CD4-positive, alpha-beta memory T cell (primary cell): ENCODE data around the gene CLDN4. TPM values are rescaled to one million over a fixed set of nuclear protein-coding genes. Genes with fewer than 3 reads are reported as not detected.

Experiments
- CTCF ChIA-PET: fragments of 350-600 bp; sonication (Branson Sonifier 250); formaldehyde crosslinking; loops from one replicate; lab custom pipeline; 2021; ENCODE audit warnings: inconsistent platforms; ENCODE audit not compliant: partially characterized antibody; lab: Charles Lee
- POLR2A ChIA-PET: fragments of 350-600 bp; sonication (Branson Sonifier 250); formaldehyde crosslinking; loops from one replicate; lab custom pipeline; 2021; ENCODE audit not compliant: partially characterized antibody; lab: Charles Lee
- DNase-seq, 5 donors: peaks; one replicate each; pipeline versions ENCODE4 v3.0.0 to v3.0.0-alpha.2; 2020 to 2022; ENCODE audit warnings: mixed read lengths in 1 of 5
- H3K27ac ChIP-seq: one replicate; pipeline ENCODE4 v1.7.0; 2013; ENCODE audit warnings: low read depth, low read length
- H3K27me3 ChIP-seq: 2 replicates; pipeline ENCODE4 v1.7.0; 2013; ENCODE audit warnings: mild to moderate bottlenecking, low read length, moderate library complexity; ENCODE audit not compliant: insufficient read depth
- H3K36me3 ChIP-seq: 2 replicates; pipeline ENCODE4 v1.7.0; 2013; ENCODE audit warnings: mild to moderate bottlenecking, low read length, moderate library complexity; ENCODE audit not compliant: insufficient read depth
- H3K4me1 ChIP-seq: 2 replicates; pipeline ENCODE4 v1.7.0; 2013; ENCODE audit warnings: mild to moderate bottlenecking, low read length, moderate library complexity; ENCODE audit not compliant: insufficient read depth
- H3K4me3 ChIP-seq, 2 donors: one replicate each; pipeline ENCODE4 v1.7.0; 2013; ENCODE audit warnings: low read length in 2 of 2, mild to moderate bottlenecking in 1 of 2
- H3K9me3 ChIP-seq, 2 donors: one replicate each; pipeline ENCODE4 v1.7.0; 2013; ENCODE audit warnings: low read length in 2 of 2, control low read depth in 1 of 2; ENCODE audit not compliant: control insufficient read depth in 1 of 2
- H3K27ac Mint-ChIP-seq, 7 donors: one replicate each; pipeline ENCODE4 v1.8.0; 2020 to 2021; ENCODE audit warnings: mixed read lengths in 7 of 7, mild to moderate bottlenecking in 6 of 7, inconsistent platforms in 3 of 7, moderate library complexity in 3 of 7
- H3K27me3 Mint-ChIP-seq, 2 donors: one replicate each; pipeline ENCODE4 v1.8.0; 2020 to 2021; ENCODE audit warnings: mixed read lengths in 2 of 2
- H3K36me3 Mint-ChIP-seq, 2 donors: one replicate each; pipeline ENCODE4 v1.8.0; 2020 to 2021; ENCODE audit warnings: mixed read lengths in 2 of 2, inconsistent platforms in 1 of 2, mild to moderate bottlenecking in 1 of 2
- H3K4me1 Mint-ChIP-seq, 4 donors: one replicate each; pipeline ENCODE4 v1.8.0; 2020 to 2021; ENCODE audit warnings: mixed read lengths in 4 of 4, mild to moderate bottlenecking in 1 of 4
- H3K4me3 Mint-ChIP-seq, 8 donors: one replicate each; pipeline ENCODE4 v1.8.0; 2020 to 2021; ENCODE audit warnings: mixed read lengths in 8 of 8, mild to moderate bottlenecking in 7 of 8, moderate library complexity in 6 of 8, inconsistent platforms in 3 of 8
- H3K9me3 Mint-ChIP-seq, 8 donors: one replicate each; pipeline ENCODE4 v1.8.0; 2020 to 2021; ENCODE audit warnings: mixed read lengths in 8 of 8, mild to moderate bottlenecking in 5 of 8, inconsistent platforms in 3 of 8, moderate library complexity in 1 of 8
- intact Hi-C: fragments of 100-400 bp; cut with micrococcal nuclease; formaldehyde crosslinking; loops from one replicate; pipeline ENCODE4 v1.15.1; 2023
- polyA plus RNA-seq, 2 donors: library from polyadenylated mRNA; unstranded; fragments of 300-500 nt; fragmentation: Illumina TruSeq; gene quantifications; one replicate each; pipeline ENCODE4 v1.2.3, GENCODE V29; 2021
- total RNA-seq, 2 experiments: library from RNA; stranded (reverse); gene quantifications; one replicate each; pipeline ENCODE4 v1.2.3, GENCODE V29; 2021

CLDN4 gene
- total and polyA plus RNA-seq, 4 experiments from 2014 or later, result 0.05 TPM; not detected in 3

- Mint-ChIP-seq H3K9me3 (no peaks in the 10 kb centered on the region), H3K27me3 (peaks cover 2 to 3% of the 10 kb centered on the region in 2 donors), H3K4me3 (peak overlapping the region in 1 of 8 donors; percentile 50), H3K36me3 (no peaks in the 10 kb centered on the region), H3K4me1 (peaks cover 15 to 41% (median 18%) of the 10 kb centered on the region in 4 donors), H3K27ac (peak overlapping the region in 2 of 7 donors; percentile 62 to 74)
- CTCF ChIA-PET, result interaction anchor here (0.7 to 1.8 kb wide), 5 partner anchors 9 to 33 kb away, joined by 3 to 11 read pairs (median 3); no protein-coding TSS in a partner anchor
- H3K4me3 ChIP-seq, result no peak overlapping the region
- no peaks in the 10 kb centered on the region for H3K27me3 ChIP-seq
- POLR2A ChIA-PET, result interaction anchor here (1.0 kb wide), 1 partner anchor 28 kb away, joined by 7 read pairs; no protein-coding TSS in a partner anchor
- H3K9me3 ChIP-seq, result no peaks in the 10 kb centered on the region
- no peaks in the 10 kb centered on the region for H3K36me3 ChIP-seq
- H3K27ac ChIP-seq, result no peak overlapping the region
- peaks cover 20% of the 10 kb centered on the region for H3K4me1 ChIP-seq
- no peak for DNase-seq
- intact Hi-C loops, result no loop called here
Measured at GRCh38 chr7:73823257-73823656, 7.5 kb upstream of the CLDN4 start.

- Mint-ChIP-seq H3K36me3 (no peaks in the 10 kb centered on the region), H3K27ac (peak overlapping the region in 3 of 7 donors; percentile 22 to 66 (median 48)), H3K27me3 (peaks cover 2 to 6% of the 10 kb centered on the region in 2 donors), H3K9me3 (no peaks in the 10 kb centered on the region), H3K4me3 (no peak overlapping the region), H3K4me1 (peaks cover 20 to 49% (median 24%) of the 10 kb centered on the region in 4 donors)
- POLR2A ChIA-PET, result interaction anchor here (0.6 kb wide), 1 partner anchor 27 kb away, joined by 3 read pairs; no protein-coding TSS in a partner anchor
- Histone ChIP-seq H3K4me1 (peaks cover 27% of the 10 kb centered on the region), H3K9me3 (no peaks in the 10 kb centered on the region), H3K27ac (no peak overlapping the region), H3K4me3 (no peak overlapping the region), H3K36me3 (no peaks in the 10 kb centered on the region), H3K27me3 (no peaks in the 10 kb centered on the region)
- CTCF ChIA-PET, result interaction anchor here (1.2 to 1.8 kb wide), 4 partner anchors 10 to 33 kb away, joined by 3 to 11 read pairs (median 4); no protein-coding TSS in a partner anchor
- intact Hi-C loops, result no loop called here
- DNase-seq, result peak in 1 of 5 donors; percentile 22
Measured at GRCh38 chr7:73823873-73824592, 6.8 kb upstream of the CLDN4 start.

GRCh38 chr7:73824986-73825385 is 5.8 kb upstream of the CLDN4 start:
- Histone ChIP-seq H3K9me3 (no peaks in the 10 kb centered on the region), H3K27me3 (no peaks in the 10 kb centered on the region), H3K4me1 (peaks cover 30% of the 10 kb centered on the region), H3K36me3 (no peaks in the 10 kb centered on the region), H3K27ac (no peak overlapping the region), H3K4me3 (no peak overlapping the region)
- Mint-ChIP-seq H3K4me3 (no peak overlapping the region), H3K36me3 (no peaks in the 10 kb centered on the region), H3K27me3 (peaks cover 2 to 8% of the 10 kb centered on the region in 2 donors), H3K27ac (peak overlapping the region in 3 of 7 donors; percentile 45 to 69 (median 64)), H3K4me1 (peaks cover 24 to 57% (median 29%) of the 10 kb centered on the region in 4 donors), H3K9me3 (no peaks in the 10 kb centered on the region)
- ChIA-PET CTCF (interaction anchor here (3.9 kb wide), 1 partner anchor 31 kb away, joined by 51 read pairs; no protein-coding TSS in a partner anchor), POLR2A (no interaction called here)
- DNase-seq, result no peak
- intact Hi-C loops, result no loop called here

GRCh38 chr7:73827567-73828106 is 3.2 kb upstream of the CLDN4 start:
- H3K9me3 ChIP-seq, result no peaks in the 10 kb centered on the region
- Mint-ChIP-seq H3K9me3 (no peaks in the 10 kb centered on the region), H3K27ac (peak overlapping the region in 4 of 7 donors; percentile 8 to 78 (median 46)), H3K4me3 (peak overlapping the region in 6 of 8 donors; percentile 43 to 78 (median 68)), H3K36me3 (no peaks in the 10 kb centered on the region), H3K27me3 (peaks cover 2 to 8% of the 10 kb centered on the region in 2 donors), H3K4me1 (peaks cover 24 to 58% (median 29%) of the 10 kb centered on the region in 4 donors)
- ChIA-PET POLR2A (interaction anchor here (3.1 kb wide), 1 partner anchor 15 kb away, joined by 12 read pairs; the partner anchor contains the start of gene METTL27), CTCF (interaction anchor here (0.9 to 3.9 kb wide), 4 partner anchors 14 to 95 kb away, joined by 3 to 51 read pairs (median 3); no protein-coding TSS in a partner anchor)
- peaks cover 30% of the 10 kb centered on the region for H3K4me1 ChIP-seq
- no peaks in the 10 kb centered on the region for H3K27me3 ChIP-seq
- H3K4me3 ChIP-seq, result no peak overlapping the region
- no peaks in the 10 kb centered on the region for H3K36me3 ChIP-seq
- no peak overlapping the region for H3K27ac ChIP-seq
- DNase-seq, result no peak
- intact Hi-C loops, result loop anchor here (2.0 kb wide), 1 partner anchor 27 kb away; no protein-coding TSS in a partner anchor

- CTCF ChIA-PET, result interaction anchor here (0.9 to 3.9 kb wide), 4 partner anchors 14 to 95 kb away, joined by 3 to 51 read pairs (median 3); no protein-coding TSS in a partner anchor
- H3K27ac Mint-ChIP-seq, result peak overlapping the region in 3 of 7 donors; percentile 28 to 83 (median 45)
- Histone ChIP-seq H3K27ac (no peak overlapping the region), H3K4me1 (peaks cover 30% of the 10 kb centered on the region), H3K27me3 (no peaks in the 10 kb centered on the region), H3K36me3 (no peaks in the 10 kb centered on the region), H3K4me3 (no peak overlapping the region), H3K9me3 (no peaks in the 10 kb centered on the region)
- DNase-seq, result peak in 1 of 5 donors; percentile 22
- H3K36me3 Mint-ChIP-seq, result no peaks in the 10 kb centered on the region
- H3K27me3 Mint-ChIP-seq, result peaks cover 2 to 8% of the 10 kb centered on the region in 2 donors
- POLR2A ChIA-PET, result interaction anchor here (3.1 kb wide), 1 partner anchor 14 kb away, joined by 12 read pairs; the partner anchor contains the start of gene METTL27
- H3K4me3 Mint-ChIP-seq, result peak overlapping the region in 6 of 8 donors; percentile 1 to 65 (median 52)
- intact Hi-C loops, result no loop called here
- peaks cover 22 to 56% (median 29%) of the 10 kb centered on the region in 4 donors for H3K4me1 Mint-ChIP-seq
- no peaks in the 10 kb centered on the region for H3K9me3 Mint-ChIP-seq
Measured at GRCh38 chr7:73828107-73828803, 2.5 kb upstream of the CLDN4 start.

- no peak for DNase-seq
- Mint-ChIP-seq H3K27me3 (peaks cover 2 to 8% of the 10 kb centered on the region in 2 donors), H3K27ac (no peak overlapping the region), H3K4me3 (peak overlapping the region in 5 of 8 donors; percentile 23 to 72 (median 41)), H3K4me1 (peaks cover 22 to 49% (median 28%) of the 10 kb centered on the region in 4 donors), H3K36me3 (no peaks in the 10 kb centered on the region), H3K9me3 (no peaks in the 10 kb centered on the region)
- Histone ChIP-seq H3K36me3 (no peaks in the 10 kb centered on the region), H3K4me3 (no peak overlapping the region), H3K9me3 (no peaks in the 10 kb centered on the region), H3K27me3 (no peaks in the 10 kb centered on the region), H3K27ac (no peak overlapping the region), H3K4me1 (peaks cover 29% of the 10 kb centered on the region)
- POLR2A ChIA-PET, result interaction anchor here (3.1 kb wide), 1 partner anchor 14 kb away, joined by 12 read pairs; the partner anchor contains the start of gene METTL27
- CTCF ChIA-PET, result interaction anchor here (1.0 to 1.6 kb wide), 2 partner anchors 14 to 25 kb away, joined by 3 to 8 read pairs; partner anchors contain the start of gene METTL27
- intact Hi-C loops, result no loop called here
Measured at GRCh38 chr7:73828972-73829371, 1.8 kb upstream of the CLDN4 start.
